ENCODE measurements around the gene ENPP5. TPM values are rescaled to one million over a fixed set of nuclear protein-coding genes. Genes with fewer than 3 reads are reported as not detected.

The ENPP5 gene
- total and polyA plus RNA-seq, 11 donors, result 1.7 to 8.8 (median 4.5) TPM

DNA sequence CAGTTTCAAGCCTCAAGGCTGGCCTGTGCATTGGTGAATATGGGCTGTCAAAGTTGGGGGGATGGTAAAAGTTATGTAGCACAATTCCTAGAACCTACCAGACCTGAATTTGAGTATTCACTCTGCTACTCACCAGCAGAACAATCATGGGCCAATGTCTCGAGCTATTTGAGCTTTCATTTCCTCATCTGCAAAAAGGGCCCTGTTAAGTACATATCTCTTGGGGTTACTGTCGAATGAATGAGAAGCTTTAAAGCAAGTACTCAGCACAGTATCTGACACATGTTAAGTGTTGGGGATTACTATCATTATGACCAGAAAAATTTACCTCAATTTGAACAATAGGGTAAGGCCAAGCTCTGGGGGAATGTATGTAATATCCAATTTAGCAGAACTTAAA lies 54.5 kb downstream of the ENPP5 start:
- Histone ChIP-seq H3K36me3 (no peaks in the 10 kb centered on the region), H3K27me3 (no peaks in the 10 kb centered on the region), H3K4me3 (no peak overlapping the region), H3K27ac (no peak overlapping the region), H3K9me3 (no peaks in the 10 kb centered on the region), H3K4me1 (no peaks in the 10 kb centered on the region)
- DNase-seq (no peak), ATAC-seq (no peak)
- TF ChIP-seq POLR2A (IDR thresholded peaks at IDR 0.05), result no peak
- TF ChIP-seq, protein P1, sequence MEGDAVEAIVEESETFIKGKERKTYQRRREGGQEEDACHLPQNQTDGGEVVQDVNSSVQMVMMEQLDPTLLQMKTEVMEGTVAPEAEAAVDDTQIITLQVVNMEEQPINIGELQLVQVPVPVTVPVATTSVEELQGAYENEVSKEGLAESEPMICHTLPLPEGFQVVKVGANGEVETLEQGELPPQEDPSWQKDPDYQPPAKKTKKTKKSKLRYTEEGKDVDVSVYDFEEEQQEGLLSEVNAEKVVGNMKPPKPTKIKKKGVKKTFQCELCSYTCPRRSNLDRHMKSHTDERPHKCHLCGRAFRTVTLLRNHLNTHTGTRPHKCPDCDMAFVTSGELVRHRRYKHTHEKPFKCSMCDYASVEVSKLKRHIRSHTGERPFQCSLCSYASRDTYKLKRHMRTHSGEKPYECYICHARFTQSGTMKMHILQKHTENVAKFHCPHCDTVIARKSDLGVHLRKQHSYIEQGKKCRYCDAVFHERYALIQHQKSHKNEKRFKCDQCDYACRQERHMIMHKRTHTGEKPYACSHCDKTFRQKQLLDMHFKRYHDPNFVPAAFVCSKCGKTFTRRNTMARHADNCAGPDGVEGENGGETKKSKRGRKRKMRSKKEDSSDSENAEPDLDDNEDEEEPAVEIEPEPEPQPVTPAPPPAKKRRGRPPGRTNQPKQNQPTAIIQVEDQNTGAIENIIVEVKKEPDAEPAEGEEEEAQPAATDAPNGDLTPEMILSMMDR (IDR thresholded peaks at IDR 0.05), result no peak
- intact Hi-C loops (cut with DNase I), result no loop called here
- WGBS, 4 donors, result 63 to 74% (median 71%) methylated on average over 2 of the region's 2 CpGs

DNA sequence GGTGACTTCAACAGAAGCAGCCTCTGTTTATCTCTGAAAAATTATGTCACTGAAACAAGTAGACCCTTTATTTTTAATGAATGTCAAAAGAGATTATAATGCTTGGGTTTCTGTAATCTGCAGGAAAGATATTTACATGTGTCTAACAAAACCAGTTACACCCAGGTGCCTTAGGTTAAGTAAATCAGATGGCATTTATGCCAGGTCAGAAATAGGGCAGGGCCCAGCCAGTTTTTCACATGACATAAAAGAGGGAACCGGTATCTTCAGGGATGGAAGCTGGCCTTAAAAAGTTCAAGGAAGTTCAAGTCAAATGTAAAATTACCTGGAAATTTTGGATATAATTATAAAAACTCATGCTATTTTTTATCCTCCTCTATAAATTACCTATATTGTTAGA lies 55.1 kb downstream of the ENPP5 start:
- intact Hi-C loops (cut with DNase I), result no loop called here
- no peak overlapping the region for H3K4me3 ChIP-seq
- no peak overlapping the region for H3K27ac ChIP-seq
- DNase-seq, result no peak
- no peaks in the 10 kb centered on the region for H3K36me3 ChIP-seq
- ATAC-seq, result no peak
- no peak for TF ChIP-seq POLR2A (IDR thresholded peaks at IDR 0.05)
- TF ChIP-seq, protein P1 (IDR thresholded peaks at IDR 0.05), result no peak
- no peaks in the 10 kb centered on the region for H3K27me3 ChIP-seq
- no peaks in the 10 kb centered on the region for H3K9me3 ChIP-seq
- no peaks in the 10 kb centered on the region for H3K4me1 ChIP-seq
- 80 to 87% (median 83%) methylated on average over 1 of the region's 1 CpG for WGBS, 4 donors

DNA sequence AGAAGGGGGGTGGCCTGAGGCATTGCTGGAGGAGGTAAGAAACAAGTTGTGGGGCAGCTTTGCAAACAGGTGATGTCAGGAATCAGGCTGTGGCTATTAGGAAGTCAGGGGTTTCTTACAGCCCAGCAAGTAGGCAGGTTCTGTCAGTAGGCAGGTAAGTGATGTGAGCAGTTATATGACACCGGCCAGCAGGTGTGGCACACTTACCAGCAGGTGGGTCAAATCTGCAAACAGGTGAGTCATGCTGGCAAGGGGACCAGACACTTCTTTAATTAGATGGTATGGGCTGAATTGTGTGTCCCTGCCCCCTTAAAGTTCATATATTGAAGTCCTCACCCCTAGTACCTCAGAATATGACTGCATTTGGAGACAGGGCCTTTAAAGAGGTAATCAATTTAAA lies 57.4 kb downstream of the ENPP5 start:
- TF ChIP-seq, protein P1 (IDR thresholded peaks at IDR 0.05), result no peak
- no peak for TF ChIP-seq POLR2A (IDR thresholded peaks at IDR 0.05)
- Histone ChIP-seq H3K4me1 (no peaks in the 10 kb centered on the region), H3K4me3 (no peak overlapping the region), H3K27ac (no peak overlapping the region), H3K27me3 (no peaks in the 10 kb centered on the region), H3K9me3 (no peaks in the 10 kb centered on the region), H3K36me3 (no peaks in the 10 kb centered on the region)
- intact Hi-C loops (cut with DNase I), result no loop called here
- ATAC-seq (no peak), DNase-seq (no peak)
- WGBS, 4 donors, result 78 to 90% (median 87%) methylated on average over 1 of the region's 1 CpG

Other genes starting within 250 kb of the ENPP5 start
- 100 to 1,000 TPM; 213 to 381 (median 247) TPM for gene CLIC5, start 155.1 kb downstream of the ENPP5 start, total RNA-seq
- gene CLIC5, start 155.1 kb downstream of the ENPP5 start, polyA plus RNA-seq, result 10 to 100 TPM; 63.0 to 63.2 TPM
- 10 to 100 TPM; 17.6 to 29.2 (median 20.6) TPM for gene ENPP4, start 41.0 kb downstream of the ENPP5 start, total RNA-seq
- 10 to 100 TPM in 1 of 2 donors, 1 to 10 TPM in 1; 8.0 to 39.6 TPM for gene ENPP4, start 41.0 kb downstream of the ENPP5 start, polyA plus RNA-seq